ENCODE results near the gene TAOK3.

GRCh38 chr12:118238888-118239287 is 133.8 kb downstream of the TAOK3 start:
- TF ChIP-seq CTCF (conservative IDR thresholded peaks at IDR 0.05) (no peak), EZH2 (IDR thresholded peaks at IDR 0.05; ENCODE audit: low read depth) (no peak)
